Measurements from ENCODE around the gene ADA.

Gene ADA

GRCh38 chr20:44572551-44573500 is 78.7 kb downstream of the ADA start:
- no peak for DNase-seq

GRCh38 chr20:44571362-44571988 is 80.0 kb downstream of the ADA start:
- no peak for DNase-seq

GRCh38 chr20:44570367-44570766 is 81.1 kb downstream of the ADA start:
- DNase-seq, result no peak

All from NCI-H1417 treated with DMSO at 0.1 percent for 48 hours (cell line).